Inferior parietal cortex (tissue), 1 donor: ENCODE results near the gene RIBC1.
A peak's percentile ranks its signal among the peaks of the same experiment; 100 is the strongest.
"Not testable (repeated sequence)": the region's sequence is repeated elsewhere in the genome, so short reads cannot be mapped to it uniquely, and the experiment has no call there.

Experiments
- DNase-seq: peaks from one replicate; pipeline ENCODE4 v3.0.0-alpha.2; 2016; ENCODE audit errors: extremely low spot score

Gene RIBC1

DNA sequence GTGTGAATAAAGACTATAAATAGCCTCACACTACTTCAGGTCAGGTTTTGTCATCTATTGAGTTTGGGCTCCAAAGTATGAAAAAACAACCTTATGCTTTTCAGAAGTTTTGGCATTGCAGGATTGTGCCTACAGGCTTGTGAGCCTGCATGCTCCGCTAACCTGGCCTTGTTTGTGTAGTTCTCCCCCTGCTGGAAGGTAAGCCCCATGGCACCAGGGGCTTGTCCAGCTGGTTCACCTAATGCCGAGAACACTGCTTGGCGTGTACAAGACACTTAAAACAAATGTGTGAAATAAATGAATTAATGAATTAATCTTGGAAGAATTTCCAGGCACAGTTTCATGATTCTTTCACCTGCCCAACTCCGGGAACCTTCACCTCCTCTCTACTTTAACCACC lies 13.3 kb downstream of the RIBC1 start:
- peak; percentile 40 for DNase-seq

DNA sequence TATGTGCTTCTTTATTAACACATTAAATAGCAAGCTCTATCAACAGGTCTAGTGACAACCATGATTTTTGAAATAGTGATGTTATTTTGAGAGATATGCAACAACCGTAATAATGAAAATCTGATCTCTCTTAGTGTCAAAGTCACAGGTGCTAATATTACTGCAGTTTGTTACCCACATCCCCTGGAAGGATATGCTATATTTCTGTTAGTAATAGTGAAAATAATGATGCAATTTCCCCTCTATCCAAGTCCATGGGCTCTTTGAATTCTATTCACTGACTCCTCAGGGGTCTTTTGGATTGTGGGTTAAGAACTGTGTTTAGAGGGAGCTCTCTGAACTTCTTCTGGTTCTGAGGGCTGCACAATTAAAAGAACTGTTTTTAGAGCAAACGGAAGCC lies 14.5 kb downstream of the RIBC1 start:
- no peak for DNase-seq

DNA sequence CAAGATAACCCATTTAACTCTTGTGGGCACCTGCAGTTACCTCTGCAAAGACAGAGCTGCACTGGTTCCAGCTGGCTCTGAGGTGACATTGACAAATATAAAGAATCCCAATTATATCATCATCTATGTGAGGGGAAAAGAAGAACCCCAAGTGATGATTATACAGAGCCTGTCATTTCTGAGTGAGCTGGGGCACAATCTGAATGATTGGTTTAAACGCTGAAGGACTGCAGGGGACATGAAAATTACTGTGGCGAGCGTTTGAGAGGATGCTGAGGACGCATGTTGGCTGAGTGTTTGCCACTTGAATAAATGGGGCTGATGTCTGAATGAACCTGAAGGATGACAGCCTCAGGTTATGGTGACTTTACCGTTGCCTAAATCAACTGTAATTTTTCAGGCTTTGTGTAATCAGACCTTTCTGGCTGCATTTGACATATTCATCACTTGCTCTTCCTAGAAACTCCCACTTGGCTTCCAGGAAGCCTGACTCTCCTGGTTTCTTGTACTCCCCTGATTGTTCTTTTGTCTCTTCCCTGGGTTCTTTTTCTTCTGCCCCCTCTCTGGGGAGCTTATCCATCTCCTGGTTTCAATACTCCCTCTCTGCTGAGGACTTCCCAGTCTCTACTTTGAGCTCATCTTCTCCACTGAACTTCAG lies 15.6 kb downstream of the RIBC1 start:
- DNase-seq = no peak

DNA sequence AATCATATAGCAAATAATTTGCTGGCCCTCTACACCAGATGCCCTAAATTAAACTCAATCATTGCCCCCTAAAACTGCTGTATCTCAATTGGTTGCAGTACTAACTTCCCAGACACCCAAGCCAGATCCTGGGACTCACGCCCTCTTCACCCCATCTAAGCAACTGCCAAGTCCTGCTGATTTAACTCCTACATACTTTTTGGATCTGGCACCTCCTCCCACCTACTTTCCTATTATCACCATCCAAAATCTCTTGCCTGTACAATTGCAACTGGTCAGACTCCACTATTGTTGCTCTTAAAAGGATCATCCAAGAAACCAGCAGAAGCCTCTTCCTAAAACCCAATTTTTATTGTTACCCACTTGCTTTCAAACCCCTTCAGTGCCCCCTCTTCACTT lies 16.2 kb downstream of the RIBC1 start:
- no peak for DNase-seq

DNA sequence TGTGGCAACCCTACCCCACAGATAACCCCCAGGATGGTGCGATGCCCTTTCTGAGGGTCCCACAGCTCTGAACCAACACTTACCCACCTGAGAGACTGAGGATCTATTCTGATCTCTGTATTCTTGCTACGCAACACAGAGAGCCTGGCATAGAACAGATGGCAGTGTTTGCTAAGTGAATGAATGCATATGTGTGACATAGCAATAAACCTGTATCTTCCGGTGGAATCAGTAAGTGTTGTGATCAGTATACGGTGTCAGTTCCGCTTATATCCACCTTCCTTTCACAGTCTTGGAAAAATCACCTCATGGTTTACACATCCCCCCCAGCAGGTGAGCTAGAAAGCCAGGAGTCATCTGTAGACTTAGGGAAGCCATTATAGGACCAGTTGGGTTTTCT lies 17.4 kb downstream of the RIBC1 start:
- no peak for DNase-seq

DNA sequence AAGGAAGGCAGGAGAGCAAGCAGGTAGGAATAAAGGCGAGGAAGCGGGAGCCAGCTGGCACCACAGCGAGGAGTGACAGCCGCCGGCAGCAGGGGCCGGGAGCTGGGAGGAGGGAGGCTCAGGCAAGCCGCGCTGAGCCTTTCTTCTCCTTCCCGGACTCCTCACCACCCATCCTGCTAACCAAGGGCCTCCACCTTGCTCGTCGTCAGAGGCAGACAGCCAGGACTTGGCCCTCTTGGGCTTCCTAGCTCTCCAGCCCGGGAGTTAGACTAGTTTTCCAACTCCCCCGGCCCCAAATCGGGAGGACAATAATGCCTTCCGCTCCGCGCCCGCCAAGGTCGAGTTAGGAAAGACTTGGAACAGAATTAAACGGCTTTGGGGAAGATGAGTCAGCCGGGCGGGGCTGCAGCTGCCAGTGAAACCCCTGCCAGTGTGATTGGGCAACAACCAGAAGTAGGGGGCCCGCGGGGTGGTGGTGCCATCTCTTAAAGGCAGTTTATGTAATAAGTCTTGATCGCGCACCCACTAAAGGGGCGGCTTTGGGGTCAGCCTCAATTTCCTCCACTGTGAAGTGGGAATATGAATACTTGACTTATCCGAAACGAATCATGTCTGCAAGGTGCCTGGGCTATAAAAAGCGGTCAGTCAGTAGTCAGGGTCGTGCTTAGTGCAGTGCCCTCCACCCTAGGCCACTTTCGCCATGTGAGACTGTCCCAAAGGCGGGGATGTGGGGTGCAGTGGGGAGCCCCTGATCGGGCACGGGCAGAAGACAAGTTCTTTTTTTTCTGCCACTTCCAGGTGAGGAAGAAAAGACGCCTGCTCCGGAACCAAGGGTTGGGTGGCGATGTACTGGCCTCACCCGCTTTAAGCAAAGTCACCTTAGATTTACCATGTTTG lies 18.2 kb downstream of the RIBC1 start:
- DNase-seq = peak; percentile 5

DNA sequence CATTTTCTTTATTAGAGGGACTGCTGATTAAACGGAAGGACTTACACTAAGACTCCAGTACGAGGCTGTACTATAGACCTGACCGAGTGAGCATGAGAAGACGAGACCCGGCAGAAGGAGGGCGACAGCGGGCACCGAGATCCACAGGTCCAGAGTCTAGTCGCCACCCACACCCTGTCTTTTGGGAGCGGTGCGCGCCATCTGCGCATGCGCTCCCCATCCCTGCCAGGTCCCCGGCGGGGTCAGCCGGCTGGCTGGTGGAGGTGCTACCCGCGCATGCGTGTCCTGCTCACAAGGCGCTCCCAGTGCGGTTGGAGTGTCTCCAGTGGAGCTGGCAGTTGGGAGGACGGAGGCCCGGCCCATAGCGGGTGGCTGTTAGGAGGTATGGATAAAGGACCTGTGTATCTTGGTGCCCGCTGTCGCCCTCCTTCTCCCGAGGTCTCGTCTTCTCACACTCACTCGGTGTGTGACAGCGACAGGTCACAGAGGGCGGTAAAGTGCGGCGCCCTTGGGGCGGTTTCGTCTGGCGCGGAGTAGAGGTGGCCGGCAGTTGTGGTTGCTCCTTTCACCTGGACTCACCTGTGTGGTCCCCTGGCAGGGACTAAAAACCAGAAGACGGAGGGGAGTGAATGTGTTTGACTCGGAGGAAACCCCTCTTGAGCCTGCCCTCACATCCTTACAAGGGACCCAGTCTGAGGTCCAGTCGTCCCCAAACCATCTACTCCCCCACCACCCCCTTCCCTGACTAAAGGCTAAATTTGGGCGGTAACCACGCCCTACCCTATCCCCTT lies 19.1 kb downstream of the RIBC1 start:
- DNase-seq = peak; percentile 43

DNA sequence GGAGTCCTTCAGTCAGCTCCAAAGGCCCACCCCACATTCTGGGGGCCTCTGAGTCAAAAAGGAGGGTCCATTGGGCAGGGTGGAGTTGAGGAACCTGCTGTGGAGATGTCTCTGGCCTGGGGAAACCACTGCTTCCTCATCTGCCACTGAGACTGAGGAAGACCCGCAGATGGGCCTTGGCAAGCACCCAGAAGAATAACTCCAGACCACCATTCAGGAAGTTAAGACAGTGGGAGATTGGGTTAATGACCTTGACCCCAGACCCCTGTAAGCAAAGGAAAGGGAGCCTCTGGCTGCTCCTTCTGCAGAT lies 19.6 kb downstream of the RIBC1 start:
- DNase-seq = no peak

DNA sequence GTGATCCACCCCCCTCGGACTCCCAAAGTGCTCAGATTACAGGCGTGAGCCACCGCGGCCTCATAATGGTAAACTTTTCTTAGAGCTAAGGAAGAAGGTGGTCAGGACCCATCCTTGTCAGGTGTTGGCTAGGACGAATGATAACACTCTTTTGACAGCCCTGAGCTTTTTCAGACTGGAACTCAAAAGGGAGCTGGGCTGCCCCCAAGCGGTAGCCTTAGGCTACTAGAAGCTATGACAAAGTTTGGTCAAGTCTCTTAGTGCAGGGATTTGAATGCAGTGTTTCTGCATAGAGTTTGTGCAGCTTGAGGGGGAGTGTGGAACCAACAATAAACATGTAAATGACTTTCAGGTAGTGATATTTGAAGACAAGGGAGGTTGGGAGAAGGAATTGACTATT lies 23.3 kb downstream of the RIBC1 start:
- peak; percentile 25 for DNase-seq

DNA sequence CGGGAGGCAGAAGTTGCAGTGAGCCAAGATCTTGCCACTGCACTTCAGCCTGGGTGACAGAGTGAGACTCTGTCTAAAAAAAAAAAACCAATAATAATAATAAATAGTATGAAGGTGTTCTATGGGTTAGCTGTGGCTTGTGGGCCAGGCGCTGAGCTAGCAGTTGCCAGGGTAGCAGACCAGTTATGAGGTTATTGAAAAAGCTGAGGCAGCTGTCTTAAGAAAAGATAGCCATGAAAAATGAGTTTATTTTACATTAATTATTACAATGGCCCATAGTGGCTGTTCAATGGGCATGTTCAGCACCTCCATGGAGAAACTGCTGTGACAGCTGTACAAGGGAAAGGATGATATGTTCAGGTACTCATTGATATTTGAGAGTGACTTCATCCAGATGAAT lies 24.8 kb downstream of the RIBC1 start:
- no peak for DNase-seq

DNA sequence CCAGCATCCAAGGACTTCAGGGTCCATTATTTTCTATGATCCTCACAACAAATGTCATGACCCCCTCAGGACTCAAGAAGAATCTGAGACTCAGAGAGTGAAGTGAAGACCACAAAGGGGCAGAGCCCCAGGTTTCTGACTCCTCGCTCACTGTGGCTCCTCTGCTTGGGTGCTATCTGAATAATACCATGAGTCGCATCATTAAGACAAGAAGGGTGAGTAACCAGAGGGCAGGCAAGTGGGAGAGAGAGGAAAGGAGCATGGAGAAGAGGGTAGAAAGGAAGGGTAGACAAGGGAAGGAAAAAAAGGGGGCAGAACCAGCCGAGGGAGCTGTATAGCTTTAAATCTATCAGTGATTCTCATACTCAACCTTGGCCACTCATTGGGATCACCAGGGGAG lies 27.0 kb downstream of the RIBC1 start:
- DNase-seq = no peak

DNA sequence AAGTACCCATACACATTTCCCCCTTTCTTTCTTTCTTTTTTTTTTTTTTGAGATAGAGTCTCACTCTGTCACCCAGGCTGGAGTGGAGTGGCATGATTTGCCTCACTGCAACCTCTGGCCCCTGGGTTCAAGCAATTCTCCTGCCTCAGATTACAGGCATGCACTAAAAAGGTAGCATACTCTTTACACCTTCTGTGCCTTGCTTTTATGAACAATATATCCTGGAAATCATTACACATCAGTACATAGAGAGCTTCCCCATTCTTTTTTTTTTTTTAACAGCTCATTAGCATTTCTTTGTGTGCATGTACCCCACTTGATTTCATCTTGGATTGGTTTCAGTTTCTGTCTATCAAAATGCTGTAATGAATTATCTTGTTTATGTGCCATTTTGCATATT lies 30.1 kb downstream of the RIBC1 start:
- DNase-seq = no peak

DNA sequence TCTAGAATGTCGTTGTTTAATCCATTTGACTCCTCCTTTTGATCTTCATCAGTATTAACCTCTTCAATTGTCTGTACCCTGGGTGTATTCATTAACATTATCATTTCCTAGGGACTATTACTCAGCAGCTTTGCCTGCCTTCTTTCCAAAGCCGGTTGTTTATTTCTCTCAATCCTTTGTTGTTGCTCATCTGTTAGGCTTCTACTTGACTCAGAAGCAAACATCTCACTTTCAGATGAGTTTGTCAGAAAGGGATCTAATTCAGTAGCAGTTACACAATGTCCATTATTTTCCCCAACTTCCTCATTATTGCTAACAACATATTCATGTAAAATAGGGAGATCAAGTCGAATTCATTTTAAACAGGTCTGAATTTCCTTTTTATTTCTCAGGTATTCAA lies 33.6 kb downstream of the RIBC1 start:
- no peak for DNase-seq

DNA sequence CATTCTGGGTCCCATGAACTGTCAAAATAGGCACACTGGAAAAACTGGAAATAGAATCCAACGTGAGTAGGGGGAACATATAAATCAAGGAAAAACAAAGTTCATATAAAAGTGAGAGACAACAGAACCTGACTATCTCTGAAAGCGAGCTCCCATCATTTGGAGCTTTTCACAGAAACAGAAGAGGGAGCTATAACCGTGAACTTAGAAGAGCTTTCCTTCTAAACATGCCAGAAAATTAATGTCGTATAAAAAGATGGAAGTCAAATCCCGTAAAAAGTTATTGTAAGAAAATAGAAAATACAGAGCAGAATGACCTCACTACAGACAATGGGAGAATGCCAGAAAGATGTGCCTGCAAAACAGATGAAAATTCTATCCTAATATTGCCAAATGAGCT lies 35.4 kb downstream of the RIBC1 start:
- DNase-seq = no peak

DNA sequence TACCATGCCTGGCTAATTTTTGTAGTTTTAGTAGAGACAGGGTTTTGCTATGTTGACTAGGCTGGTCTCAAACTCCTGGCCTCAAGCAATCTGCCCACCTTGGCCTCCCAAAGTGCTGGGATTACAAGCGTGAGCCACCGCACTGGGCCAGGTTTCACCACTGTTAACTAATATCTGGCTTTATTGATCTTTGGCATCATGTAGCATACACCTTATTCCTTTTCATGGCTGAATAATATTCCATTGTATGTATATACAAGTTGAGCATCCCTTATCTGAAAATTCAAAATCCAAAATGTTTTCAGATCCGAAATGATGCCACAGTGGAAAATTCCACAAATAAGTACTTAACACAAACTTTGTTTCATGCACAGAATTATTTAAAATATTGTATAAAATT lies 46.0 kb downstream of the RIBC1 start:
- not testable (repeated sequence) for DNase-seq

DNA sequence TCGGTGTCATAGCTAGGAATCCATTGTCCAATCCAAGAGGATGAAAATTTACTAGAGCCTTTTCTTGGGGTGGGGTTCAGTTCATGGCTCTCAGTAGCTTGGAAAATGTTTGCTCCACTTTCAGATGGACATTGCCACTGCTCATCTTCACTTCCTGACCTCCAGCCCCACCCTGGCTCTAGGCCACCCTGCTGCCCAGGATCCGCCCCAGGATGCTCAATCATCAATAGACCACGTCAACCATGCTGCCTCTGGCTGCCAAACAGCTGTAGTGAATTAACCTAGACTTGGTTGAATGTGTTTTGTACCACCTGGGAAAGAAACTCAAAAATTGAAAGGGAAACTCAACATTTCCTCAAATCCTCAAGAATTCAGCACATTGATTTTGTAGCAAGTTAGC lies 48.7 kb downstream of the RIBC1 start:
- DNase-seq = no peak

DNA sequence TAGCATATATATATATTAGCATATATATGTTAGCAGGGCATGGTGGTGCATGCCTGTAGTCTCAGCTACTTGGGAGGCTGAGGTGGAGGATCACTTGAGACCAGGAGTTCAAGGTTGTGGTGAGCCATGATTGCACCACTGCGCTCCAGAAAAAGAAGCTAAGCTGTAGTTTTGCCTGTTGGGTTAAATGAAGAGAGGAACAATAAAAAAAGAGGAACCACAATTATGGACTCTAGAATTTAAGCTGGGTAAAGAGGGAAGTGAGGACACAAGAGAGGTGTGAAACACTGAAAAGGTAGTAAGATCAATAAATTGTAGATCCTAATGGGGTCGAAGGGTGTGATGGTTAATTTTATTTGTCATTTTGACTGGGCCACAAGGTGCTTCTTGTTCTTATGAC lies 52.0 kb downstream of the RIBC1 start:
- DNase-seq = no peak

DNA sequence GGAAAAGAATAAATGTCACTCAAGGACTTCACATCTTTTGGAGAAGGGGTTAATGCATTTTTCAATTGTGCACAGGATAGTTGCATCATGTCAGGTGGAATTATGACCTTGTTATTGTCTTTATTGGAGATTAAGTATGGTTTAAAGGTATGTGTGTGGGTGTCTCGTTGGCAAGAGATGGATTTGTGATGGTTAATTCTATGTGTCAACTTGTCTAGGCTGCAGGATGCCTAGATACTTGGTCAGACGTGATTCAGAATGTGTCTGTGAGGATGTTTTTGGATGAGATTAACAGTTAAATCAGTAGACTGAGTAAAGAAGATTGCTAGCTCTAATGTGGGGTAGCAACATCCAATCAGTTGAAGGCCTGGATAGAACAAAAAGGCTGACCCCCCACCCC lies 53.7 kb downstream of the RIBC1 start:
- no peak for DNase-seq

DNA sequence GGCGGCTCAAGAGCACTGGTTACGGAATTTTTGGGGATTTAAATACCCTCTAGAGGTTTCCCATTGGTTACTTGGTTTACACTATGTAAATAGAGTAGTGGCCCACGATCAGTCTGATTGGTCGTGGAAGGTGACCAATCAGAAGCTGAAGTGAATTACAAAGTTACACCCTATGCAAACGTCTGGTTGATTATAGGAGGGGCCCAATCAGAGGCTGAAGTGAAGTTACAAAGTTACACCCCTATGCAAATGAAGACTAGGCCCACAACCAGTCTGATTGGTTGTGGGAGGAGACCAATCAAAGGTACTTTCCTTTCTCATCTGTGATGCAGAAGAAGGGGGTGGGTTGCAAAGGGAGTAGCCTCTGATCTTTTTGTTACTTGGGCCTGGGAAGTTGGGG lies 56.6 kb downstream of the RIBC1 start:
- no peak for DNase-seq
